VCaP (cell line): ENCODE measurements around the gene HOATZ.

Experiments used
- H3K27ac ChIP-seq: fragments of 450-650 bp; 2 replicates; pipeline ENCODE4 v1.5.1; 2017
- TF ChIP-seq, protein P1 (sequence below): fragments of 450-650 bp; conservative IDR thresholded peaks from 2 replicates; pipeline ENCODE4 v1.5.1; 2017; ENCODE audit warnings: mild to moderate bottlenecking, moderate library complexity

HOATZ gene

DNA sequence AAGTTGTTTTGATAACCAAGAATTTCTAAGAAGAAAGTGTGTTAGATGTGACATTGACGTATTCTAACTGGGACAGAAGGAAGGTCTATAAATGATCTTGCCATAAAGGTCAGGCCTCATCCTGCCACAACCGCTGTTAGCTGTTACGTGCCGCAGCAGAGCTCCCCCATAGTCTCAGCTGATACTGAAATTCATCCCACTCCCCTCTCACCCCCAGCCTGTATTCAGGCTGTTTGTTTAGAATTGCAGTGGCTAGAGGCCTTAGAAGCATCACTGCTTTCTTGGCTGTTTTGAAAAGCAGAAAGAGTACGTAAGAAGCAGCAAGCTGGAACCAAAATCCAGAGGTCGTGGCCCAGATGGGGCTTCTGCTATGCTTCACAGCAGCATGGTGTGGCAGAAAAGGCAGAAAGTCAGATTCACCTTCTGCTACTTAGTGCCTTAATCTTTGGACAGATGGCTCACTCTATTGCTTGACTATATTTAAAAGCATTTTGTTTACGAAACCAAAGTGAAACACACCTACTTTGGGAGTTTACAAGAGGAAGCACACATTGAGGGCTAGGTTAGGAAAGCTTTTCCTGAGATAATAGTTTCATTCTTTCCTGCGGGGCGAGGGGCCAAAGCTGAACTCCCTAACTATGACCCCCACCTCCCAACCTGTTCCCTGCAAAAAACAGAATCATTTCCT, 25.0 kb downstream of the HOATZ start:
- H3K27ac ChIP-seq: no peak overlapping the region
- TF ChIP-seq, protein P1, sequence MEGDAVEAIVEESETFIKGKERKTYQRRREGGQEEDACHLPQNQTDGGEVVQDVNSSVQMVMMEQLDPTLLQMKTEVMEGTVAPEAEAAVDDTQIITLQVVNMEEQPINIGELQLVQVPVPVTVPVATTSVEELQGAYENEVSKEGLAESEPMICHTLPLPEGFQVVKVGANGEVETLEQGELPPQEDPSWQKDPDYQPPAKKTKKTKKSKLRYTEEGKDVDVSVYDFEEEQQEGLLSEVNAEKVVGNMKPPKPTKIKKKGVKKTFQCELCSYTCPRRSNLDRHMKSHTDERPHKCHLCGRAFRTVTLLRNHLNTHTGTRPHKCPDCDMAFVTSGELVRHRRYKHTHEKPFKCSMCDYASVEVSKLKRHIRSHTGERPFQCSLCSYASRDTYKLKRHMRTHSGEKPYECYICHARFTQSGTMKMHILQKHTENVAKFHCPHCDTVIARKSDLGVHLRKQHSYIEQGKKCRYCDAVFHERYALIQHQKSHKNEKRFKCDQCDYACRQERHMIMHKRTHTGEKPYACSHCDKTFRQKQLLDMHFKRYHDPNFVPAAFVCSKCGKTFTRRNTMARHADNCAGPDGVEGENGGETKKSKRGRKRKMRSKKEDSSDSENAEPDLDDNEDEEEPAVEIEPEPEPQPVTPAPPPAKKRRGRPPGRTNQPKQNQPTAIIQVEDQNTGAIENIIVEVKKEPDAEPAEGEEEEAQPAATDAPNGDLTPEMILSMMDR: no peak

DNA sequence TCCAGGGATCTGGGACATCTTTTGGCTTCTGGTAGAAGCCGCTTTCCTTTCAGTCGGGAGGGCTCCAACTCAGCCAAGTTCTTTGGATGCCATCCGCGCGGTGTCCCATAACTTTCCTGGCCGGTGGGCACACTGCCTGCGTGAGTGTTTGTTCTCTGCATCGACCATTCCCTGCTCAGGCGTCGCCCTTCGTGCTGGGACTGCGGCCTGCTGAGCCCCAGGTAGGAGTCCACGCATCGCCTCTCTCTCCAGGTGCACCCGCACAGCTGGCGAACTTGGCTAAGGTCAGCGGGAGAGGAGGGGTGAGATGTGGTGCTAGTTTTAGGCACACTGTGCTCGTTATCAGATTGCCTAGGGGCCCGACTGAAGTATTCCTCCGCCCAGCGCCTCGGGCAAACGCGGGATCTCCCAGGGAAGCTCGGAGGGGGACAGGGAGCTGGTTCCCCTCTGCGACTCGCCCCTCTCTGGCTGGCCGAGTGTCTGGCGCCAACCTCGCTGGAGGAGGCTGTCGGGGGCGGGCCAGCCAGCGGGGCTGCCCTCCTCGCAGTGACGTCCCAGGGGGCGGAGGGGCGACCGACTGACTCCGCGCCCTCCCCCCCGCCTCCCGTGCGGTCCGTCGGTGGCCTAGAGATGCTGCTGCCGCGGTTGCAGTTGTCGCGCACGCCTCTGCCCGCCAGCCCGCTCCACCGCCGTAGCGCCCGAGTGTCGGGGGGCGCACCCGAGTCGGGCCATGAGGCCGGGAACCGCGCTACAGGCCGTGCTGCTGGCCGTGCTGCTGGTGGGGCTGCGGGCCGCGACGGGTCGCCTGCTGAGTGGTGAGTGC, 25.7 kb downstream of the HOATZ start, which contains the start of gene LAYN:
TSS of gene LAYN (plus strand) at position 607 of the 823 bp plus-strand sequence. CDS start at position 731, 124 bp downstream.
- H3K27ac ChIP-seq: no peak within 1 kb of the TSS
- TF ChIP-seq, protein P1: no peak

DNA sequence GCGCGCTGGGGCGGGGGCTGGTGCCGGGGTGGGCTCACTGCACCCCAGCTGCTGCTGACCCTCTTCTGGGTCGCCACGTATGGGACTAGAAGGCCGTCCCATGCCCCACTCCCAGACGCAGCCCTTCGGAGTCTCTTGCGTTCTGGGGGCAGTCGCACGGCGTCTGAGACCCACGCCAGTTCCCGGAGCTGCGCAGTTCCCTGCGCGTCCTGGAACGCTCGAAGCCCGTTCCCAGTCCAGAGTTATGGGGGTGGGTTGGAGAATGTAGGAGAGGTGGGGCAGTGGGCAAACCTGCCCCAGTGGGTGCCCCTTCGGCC, 26.3 kb downstream of the HOATZ start:
- TF ChIP-seq, protein P1: no peak
- no peak overlapping the region for H3K27ac ChIP-seq

DNA sequence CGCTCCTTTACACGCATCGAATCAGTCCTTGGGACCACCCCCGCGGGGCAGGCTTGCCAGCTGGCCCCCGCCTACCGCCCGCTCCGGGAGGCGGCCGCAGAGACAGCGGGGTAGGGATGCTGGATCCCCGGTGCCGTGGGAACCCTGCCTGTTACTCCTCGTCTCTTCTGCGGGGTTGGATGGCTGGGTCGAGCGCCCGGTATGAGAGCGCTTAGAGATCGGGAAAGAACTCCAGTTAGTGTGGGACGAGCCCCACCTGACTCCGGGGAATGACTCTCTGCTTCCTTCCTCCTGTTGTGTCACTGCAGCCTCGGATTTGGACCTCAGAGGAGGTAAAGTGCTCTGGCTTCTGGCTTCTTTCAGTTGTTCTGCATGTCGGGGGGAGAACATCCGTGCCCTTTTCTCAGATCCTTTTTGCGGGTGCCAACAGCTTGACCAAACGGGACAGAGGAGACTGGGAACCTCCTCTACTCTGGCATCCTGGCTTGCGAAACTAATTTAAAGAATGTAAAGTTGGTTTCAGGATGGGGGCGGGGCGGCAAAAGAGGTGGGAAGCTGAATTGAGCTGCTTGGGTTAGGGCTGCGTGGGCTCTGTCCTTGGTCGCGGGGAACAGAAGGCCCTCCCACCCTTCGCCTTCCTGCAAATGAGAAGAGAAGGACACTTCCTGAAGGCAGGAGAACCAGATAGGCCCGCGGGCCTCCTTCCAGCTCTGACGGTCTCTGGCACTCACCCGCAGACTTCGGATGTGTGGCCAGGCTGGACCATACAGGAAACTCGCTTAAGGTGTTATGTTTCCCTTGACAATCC, 26.9 kb downstream of the HOATZ start:
- TF ChIP-seq, protein P1: no peak
- H3K27ac ChIP-seq: no peak overlapping the region

DNA sequence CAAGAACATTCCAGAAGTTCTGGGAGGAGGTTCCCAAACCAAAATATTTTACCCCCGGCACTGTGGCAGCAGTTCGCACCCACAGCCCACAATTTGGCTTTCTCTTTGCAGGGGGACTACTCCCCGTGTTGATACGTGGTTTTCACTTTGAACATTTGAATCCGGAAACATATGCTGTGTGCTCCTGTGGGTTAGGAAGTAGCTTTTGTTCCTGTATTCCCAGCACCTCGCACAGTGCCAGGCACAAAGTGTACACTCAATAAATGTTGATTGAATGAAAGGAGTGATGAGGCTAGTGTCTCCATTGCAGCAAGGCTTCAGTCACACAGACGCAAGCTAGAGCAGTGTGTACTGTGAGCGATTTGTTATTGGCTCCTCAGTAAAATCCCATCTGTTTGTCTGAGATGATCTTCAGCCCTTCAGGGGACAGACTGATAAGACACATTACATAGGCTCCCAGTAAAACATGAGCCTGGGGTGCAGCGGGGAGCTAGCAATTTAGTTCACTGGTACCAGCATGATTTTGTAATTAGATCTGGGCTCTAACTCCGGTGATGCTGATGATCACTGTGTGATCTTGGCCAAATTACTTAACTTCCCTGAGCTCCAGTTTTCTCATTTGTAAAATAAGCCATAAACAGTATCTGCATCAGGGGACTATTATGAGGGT, 28.2 kb downstream of the HOATZ start:
- TF ChIP-seq, protein P1: no peak
- no peak overlapping the region for H3K27ac ChIP-seq

DNA sequence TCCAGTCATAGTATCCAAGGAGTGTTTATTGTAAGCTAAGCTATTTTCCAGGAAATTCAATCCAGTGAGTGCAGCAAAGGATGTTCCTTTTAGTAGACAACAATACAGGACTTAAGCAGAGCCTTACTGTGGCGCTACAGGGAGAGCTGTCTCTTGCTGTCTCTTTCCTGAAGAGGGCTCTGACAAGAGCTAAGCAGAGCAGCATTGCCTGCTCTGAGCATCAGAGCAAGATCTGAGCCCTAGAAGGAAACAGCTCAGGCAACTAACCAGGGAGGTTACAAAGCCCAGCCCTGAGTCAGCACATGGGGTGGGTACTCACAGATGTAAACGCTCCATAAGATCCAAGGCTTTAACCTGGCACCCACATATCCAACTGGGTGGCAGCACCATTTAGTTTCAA, 33.9 kb downstream of the HOATZ start:
- TF ChIP-seq, protein P1: no peak
- H3K27ac ChIP-seq: no peak overlapping the region
